K562 (cell line): ENCODE data around the gene C1orf56. TPM values are rescaled to one million over a fixed set of nuclear protein-coding genes. Genes with fewer than 3 reads are reported as not detected.

Experiments
- ATF7 ChIP-seq: fragments of 450-650 bp; IDR thresholded peaks from 2 replicates; pipeline ENCODE4 v1.7.1; 2014; ENCODE audit warnings: mild to moderate bottlenecking, moderate library complexity
- BRF1 ChIP-seq: IDR thresholded peaks from 3 replicates; pipeline ENCODE4 v1.6.1; 2011; ENCODE audit warnings: borderline replicate concordance, mild to moderate bottlenecking; ENCODE audit not compliant: insufficient read length; ENCODE audit errors: extremely low read depth
- FOS ChIP-seq: IDR thresholded peaks from 3 replicates; pipeline ENCODE4 v1.6.1; 2011; ENCODE audit not compliant: insufficient read length; ENCODE audit errors: extremely low read depth
- GTF2E2 ChIP-seq: fragments of 200-800 bp; sonication (Bioruptor generic); IDR thresholded peaks from 2 replicates; pipeline ENCODE4 v1.6.1; 2016; ENCODE audit warnings: missing genetic modification characterization, missing compliant biosample characterization
- HNRNPH1 ChIP-seq: fragments of 200-400 bp; formaldehyde crosslinking; optimal IDR thresholded peaks from 2 replicates; pipeline ENCODE3; 2017; ENCODE audit warnings: low read depth, mild to moderate bottlenecking, low read length, moderate library complexity
- MAFG ChIP-seq: fragments of 450-650 bp; conservative IDR thresholded peaks from 2 replicates; pipeline ENCODE4 v1.6.1; 2016; ENCODE audit warnings: missing genetic modification characterization, missing compliant biosample characterization
- NFE2L1 ChIP-seq: fragments of 450-650 bp; IDR thresholded peaks from 2 replicates; pipeline ENCODE4 v1.6.1; 2016; ENCODE audit warnings: missing genetic modification characterization, low read depth, mild to moderate bottlenecking, missing compliant biosample characterization, moderate library complexity, borderline replicate concordance
- NRF1 ChIP-seq, 2 experiments: fragments of 450-650 bp; IDR thresholded peaks in 1 of 2; conservative IDR thresholded peaks in 1 of 2; 2 replicates each; pipeline ENCODE4 v1.6.1; 2014; ENCODE audit warnings: mild to moderate bottlenecking in 2 of 2
- PHF20 ChIP-seq: fragments of 450-650 bp; IDR thresholded peaks from 2 replicates; pipeline ENCODE4 v1.6.1; 2018; ENCODE audit not compliant: partially characterized antibody
- PHF21A ChIP-seq: fragments of 450-650 bp; IDR thresholded peaks from 2 replicates; pipeline ENCODE4 v1.6.1; 2017; ENCODE audit warnings: low read depth, borderline replicate concordance
- SAFB ChIP-seq: fragments of 200-400 bp; formaldehyde crosslinking; IDR thresholded peaks from 2 replicates; pipeline ENCODE4 v1.6.1; 2017; ENCODE audit warnings: low read depth, low read length, borderline replicate concordance
- SREBF1 ChIP-seq: fragments of 150-350 bp; IDR thresholded peaks from 2 replicates; pipeline ENCODE4 v1.6.1; 2014; ENCODE audit warnings: antibody characterized with exemption, low read depth, low read length, borderline replicate concordance
- ZNF324 ChIP-seq: fragments of 250-450 bp; sonication (Bioruptor Pico); IDR thresholded peaks from 2 replicates; pipeline ENCODE4 v1.4.0; 2020; ENCODE audit warnings: mild to moderate bottlenecking
- ZNF830 ChIP-seq: fragments of 250-450 bp; sonication (Bioruptor Pico); IDR thresholded peaks from 2 replicates; pipeline ENCODE4 v1.5.0; 2021; ENCODE audit warnings: mild to moderate bottlenecking
- polyA plus RNA-seq, 8 experiments: library from polyadenylated mRNA; depleted of rRNA in 4 of 8; stranded (reverse) in 5 of 8; unstranded in 3 of 8; fragments of >200 nt; fragmentation: Nextera tagmentation in 2 of 8; fragmentation: Illumina TruSeq in 1 of 8; extraction: Ambion mirVana in 2 of 8; extraction: Trizol in 1 of 8; gene quantifications; 2 replicates each; pipeline versions ENCODE4 v1.2.1 to v1.2.3, GENCODE V29; 2011 to 2014; ENCODE audit warnings: inconsistent platforms in 1 of 8, missing spikeins in 1 of 8
- total RNA-seq, 7 experiments: library from RNA; depleted of rRNA in 6 of 7; stranded (reverse); fragments of >200 nt in 6 of 7; fragmentation: Illumina TruSeq in 2 of 7; extraction: Trizol in 2 of 7; gene quantifications; 2 replicates each; pipeline versions ENCODE4 v1.2.1 to v1.2.3, GENCODE V29; 2011 to 2021; ENCODE audit warnings: low replicate concordance in 1 of 7
- TF ChIP-seq, protein P1 (sequence below), 3 experiments: fragments of 200-800 bp in 1 of 3; fragments of 250-450 bp in 1 of 3; fragments of 450-650 bp in 1 of 3; sonication (Bioruptor Pico) in 1 of 3; sonication (Bioruptor generic) in 1 of 3; formaldehyde crosslinking in 1 of 3; IDR thresholded peaks; 2 replicates each; pipeline versions ENCODE4 v1.6.1 to v1.8.0; 2016 to 2022; ENCODE audit warnings: mild to moderate bottlenecking in 2 of 3, missing genetic modification characterization in 2 of 3, missing compliant biosample characterization in 1 of 3, moderate library complexity in 1 of 3
- TF ChIP-seq, protein P2 (sequence below): sonication (generic); formaldehyde crosslinking; IDR thresholded peaks from 2 replicates; pipeline ENCODE4 v1.8.0; 2022; ENCODE audit warnings: mild to moderate bottlenecking, missing genetic modification reagents
- TF ChIP-seq, protein P3 (sequence below): fragments of 450-650 bp; IDR thresholded peaks from 2 replicates; pipeline ENCODE4 v1.6.1; 2017; ENCODE audit warnings: antibody characterized with exemption
- TF ChIP-seq, protein P4 (sequence below): fragments of 250-450 bp; sonication (Bioruptor Pico); IDR thresholded peaks from 2 replicates; pipeline ENCODE4 v1.4.0; 2020; ENCODE audit warnings: borderline replicate concordance

The C1orf56 gene
- total and polyA plus RNA-seq, 9 of the 15 experiments (the other 6 are each of a cell fraction or from before 2014, with no cell fraction given): 0.18 to 15.7 (median 1.1) TPM

DNA sequence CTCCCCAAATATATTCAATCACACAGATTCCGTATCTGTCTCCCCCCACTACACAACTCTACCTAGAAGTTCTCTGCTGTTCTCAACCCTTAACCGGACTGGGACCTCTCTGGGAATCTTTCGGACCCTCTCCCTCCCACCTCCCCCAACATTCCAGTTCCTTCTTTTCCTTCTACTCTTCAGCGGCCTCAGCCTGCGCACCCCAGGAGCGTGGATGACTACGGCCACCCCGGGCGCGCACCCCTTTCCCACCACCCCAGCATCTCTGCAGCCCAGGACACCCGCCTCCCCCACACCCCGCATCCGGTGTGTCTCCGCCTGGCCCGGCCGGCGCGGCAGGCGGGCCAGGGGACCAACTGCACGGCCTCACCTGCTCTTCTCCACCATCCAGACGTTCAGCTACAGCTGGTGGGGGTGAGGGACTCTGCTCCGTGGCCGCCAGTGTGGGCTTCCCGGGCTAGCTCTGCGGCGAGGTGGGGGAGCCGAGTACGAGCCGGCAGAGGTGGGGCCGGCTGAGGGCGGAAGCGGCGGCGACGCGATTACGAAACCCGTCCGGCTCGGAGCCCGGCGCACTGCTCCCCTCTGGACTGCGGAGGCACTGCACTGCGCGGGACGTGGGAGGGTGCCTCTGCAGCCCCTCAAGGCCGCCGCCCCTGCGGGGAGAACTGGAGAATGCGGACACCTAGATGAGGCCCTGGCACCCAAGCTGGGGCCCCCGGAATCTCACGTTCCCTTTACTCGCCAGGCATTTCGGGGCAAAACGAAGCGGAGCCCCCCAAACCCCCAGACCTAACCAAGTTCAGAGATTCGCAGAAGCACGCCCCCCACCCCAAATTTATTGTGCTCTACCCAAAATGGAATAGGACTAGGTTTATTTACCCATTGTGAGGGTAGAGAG, 11.8 kb downstream of the C1orf56 start, which contains the start of gene CDC42SE1 (continued):
- no peak for TF ChIP-seq GTF2E2 (tag)
- TF ChIP-seq, protein P1, sequence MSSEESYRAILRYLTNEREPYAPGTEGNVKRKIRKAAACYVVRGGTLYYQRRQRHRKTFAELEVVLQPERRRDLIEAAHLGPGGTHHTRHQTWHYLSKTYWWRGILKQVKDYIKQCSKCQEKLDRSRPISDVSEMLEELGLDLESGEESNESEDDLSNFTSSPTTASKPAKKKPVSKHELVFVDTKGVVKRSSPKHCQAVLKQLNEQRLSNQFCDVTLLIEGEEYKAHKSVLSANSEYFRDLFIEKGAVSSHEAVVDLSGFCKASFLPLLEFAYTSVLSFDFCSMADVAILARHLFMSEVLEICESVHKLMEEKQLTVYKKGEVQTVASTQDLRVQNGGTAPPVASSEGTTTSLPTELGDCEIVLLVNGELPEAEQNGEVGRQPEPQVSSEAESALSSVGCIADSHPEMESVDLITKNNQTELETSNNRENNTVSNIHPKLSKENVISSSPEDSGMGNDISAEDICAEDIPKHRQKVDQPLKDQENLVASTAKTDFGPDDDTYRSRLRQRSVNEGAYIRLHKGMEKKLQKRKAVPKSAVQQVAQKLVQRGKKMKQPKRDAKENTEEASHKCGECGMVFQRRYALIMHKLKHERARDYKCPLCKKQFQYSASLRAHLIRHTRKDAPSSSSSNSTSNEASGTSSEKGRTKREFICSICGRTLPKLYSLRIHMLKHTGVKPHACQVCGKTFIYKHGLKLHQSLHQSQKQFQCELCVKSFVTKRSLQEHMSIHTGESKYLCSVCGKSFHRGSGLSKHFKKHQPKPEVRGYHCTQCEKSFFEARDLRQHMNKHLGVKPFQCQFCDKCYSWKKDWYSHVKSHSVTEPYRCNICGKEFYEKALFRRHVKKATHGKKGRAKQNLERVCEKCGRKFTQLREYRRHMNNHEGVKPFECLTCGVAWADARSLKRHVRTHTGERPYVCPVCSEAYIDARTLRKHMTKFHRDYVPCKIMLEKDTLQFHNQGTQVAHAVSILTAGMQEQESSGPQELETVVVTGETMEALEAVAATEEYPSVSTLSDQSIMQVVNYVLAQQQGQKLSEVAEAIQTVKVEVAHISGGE (CRISPR knock-in tag; IDR thresholded peaks at IDR 0.05): peak; percentile 78 to 94 (median 92); a peak in 5 of 6 replicates
- peak; percentile 86 for TF ChIP-seq ATF7
- TF ChIP-seq ZNF324: no peak
- TF ChIP-seq NFE2L1 (tag): no peak
- TF ChIP-seq, protein P2, sequence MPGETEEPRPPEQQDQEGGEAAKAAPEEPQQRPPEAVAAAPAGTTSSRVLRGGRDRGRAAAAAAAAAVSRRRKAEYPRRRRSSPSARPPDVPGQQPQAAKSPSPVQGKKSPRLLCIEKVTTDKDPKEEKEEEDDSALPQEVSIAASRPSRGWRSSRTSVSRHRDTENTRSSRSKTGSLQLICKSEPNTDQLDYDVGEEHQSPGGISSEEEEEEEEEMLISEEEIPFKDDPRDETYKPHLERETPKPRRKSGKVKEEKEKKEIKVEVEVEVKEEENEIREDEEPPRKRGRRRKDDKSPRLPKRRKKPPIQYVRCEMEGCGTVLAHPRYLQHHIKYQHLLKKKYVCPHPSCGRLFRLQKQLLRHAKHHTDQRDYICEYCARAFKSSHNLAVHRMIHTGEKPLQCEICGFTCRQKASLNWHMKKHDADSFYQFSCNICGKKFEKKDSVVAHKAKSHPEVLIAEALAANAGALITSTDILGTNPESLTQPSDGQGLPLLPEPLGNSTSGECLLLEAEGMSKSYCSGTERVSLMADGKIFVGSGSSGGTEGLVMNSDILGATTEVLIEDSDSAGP: no peak
- TF ChIP-seq PHF20: peak; percentile 20
- peak; percentile 69 to 76 for TF ChIP-seq NRF1 (conservative IDR thresholded peaks at IDR 0.05 in 1 of 2, IDR thresholded peaks at IDR 0.05 in 1 of 2)
- TF ChIP-seq SREBF1: no peak
- no peak for TF ChIP-seq MAFG (tag)
- no peak; the same call in 1 of the 2 replicates for TF ChIP-seq PHF21A
- TF ChIP-seq, protein P3, sequence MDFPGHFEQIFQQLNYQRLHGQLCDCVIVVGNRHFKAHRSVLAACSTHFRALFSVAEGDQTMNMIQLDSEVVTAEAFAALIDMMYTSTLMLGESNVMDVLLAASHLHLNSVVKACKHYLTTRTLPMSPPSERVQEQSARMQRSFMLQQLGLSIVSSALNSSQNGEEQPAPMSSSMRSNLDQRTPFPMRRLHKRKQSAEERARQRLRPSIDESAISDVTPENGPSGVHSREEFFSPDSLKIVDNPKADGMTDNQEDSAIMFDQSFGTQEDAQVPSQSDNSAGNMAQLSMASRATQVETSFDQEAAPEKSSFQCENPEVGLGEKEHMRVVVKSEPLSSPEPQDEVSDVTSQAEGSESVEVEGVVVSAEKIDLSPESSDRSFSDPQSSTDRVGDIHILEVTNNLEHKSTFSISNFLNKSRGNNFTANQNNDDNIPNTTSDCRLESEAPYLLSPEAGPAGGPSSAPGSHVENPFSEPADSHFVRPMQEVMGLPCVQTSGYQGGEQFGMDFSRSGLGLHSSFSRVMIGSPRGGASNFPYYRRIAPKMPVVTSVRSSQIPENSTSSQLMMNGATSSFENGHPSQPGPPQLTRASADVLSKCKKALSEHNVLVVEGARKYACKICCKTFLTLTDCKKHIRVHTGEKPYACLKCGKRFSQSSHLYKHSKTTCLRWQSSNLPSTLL: no peak
- no peak for TF ChIP-seq HNRNPH1
- no peak for TF ChIP-seq BRF1
- TF ChIP-seq, protein P4, sequence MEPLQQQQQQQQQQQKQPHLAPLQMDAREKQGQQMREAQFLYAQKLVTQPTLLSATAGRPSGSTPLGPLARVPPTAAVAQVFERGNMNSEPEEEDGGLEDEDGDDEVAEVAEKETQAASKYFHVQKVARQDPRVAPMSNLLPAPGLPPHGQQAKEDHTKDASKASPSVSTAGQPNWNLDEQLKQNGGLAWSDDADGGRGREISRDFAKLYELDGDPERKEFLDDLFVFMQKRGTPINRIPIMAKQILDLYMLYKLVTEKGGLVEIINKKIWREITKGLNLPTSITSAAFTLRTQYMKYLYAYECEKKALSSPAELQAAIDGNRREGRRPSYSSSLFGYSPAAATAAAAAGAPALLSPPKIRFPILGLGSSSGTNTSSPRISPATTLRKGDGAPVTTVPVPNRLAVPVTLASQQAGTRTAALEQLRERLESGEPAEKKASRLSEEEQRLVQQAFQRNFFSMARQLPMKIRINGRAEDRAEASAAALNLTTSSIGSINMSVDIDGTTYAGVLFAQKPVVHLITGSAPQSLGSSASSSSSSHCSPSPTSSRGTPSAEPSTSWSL (CRISPR knock-in tag): 0 out of 2 replicates have a peak, but pooled peaks have one; percentile 28
- 0 out of 2 replicates have a peak, but pooled peaks have one; percentile 46 for TF ChIP-seq SAFB
- no peak for TF ChIP-seq FOS
- 0 out of 2 replicates have a peak, but pooled peaks have one; percentile 22 for TF ChIP-seq ZNF830 (CRISPR knock-in tag)
